Activated CD8-positive, alpha-beta memory T cell treated with anti-CD3 and anti-CD28 coated beads, Interleukin-2, amount 50 U/mL, for 48 hours (primary cell): Measurements from ENCODE around the gene AGAP1.

Experiments
- DNase-seq: peaks from one replicate; pipeline ENCODE4 v3.0.0-alpha.2; 2020

Gene AGAP1

DNA sequence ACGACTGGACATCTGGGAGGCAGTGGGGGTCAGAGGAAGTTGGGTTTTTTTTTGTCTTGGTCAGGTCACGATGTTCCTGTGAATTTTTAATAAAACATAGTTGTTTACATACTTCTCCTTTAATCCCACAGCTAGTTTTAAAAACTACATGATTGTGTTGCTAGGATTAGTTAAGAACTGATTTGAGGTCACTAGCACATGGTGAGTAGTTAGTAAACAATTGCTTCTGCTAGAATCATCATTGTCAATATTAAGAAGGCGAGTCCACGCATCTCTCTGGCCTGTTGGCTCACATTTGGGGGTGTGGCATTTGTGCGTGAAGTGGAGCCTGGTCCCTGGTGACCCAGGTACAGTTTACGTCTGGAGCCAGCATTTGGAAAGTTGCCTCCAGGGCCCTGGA is 59.4 kb downstream of the AGAP1 start:
- no peak for DNase-seq

GRCh38 chr2:235553696-235554100 is 59.9 kb downstream of the AGAP1 start:
- DNase-seq = no peak

DNA sequence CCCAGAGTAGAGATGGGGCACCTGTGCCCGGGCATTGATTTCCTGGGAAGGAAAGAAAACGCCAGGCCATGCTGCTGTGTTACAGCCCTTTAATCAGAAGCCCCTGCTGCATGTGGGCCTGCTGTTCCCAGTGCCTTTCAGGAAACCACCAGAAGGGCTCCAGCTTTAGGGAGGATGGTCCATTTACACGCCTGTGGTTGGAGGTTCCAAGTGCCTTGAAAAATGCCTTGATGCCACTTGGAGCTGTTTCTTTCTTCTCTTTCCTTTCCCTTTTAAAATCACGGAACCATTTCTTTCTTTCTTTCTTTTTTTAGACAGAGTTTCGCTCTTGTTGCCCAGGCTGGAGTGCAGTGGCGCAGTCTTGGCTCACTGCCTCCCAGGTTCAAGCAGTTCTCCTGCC is 60.5 kb downstream of the AGAP1 start:
- DNase-seq = no peak

GRCh38 chr2:235554936-235555335 is 61.1 kb downstream of the AGAP1 start:
- DNase-seq = no peak

DNA sequence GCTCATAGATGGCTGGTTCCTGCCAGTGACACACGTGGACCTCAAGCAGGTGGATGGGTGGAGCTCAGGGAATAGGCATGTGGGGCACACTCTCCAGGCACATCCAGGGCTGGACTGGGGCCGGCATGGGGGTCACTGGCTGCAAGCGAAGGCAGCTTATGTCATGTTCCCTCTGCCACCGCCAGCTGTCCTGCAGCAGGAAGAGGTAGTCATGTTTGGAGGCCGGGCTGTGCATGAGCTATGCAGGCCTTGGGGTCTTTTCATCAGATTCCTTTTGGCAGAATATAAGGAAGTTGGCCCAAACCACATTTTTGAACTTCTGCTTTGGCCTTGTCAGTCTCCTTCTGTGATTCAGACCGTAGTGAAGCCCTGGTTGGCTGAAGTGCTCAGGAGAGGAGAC is 61.5 kb downstream of the AGAP1 start:
- no peak for DNase-seq

GRCh38 chr2:235556086-235556485 is 62.2 kb downstream of the AGAP1 start:
- no peak for DNase-seq

- DNase-seq = no peak
These were observed 63.1 kb downstream of the AGAP1 start for GRCh38 chr2:235556901-235557300.

GRCh38 chr2:235557903-235558302 is 64.1 kb downstream of the AGAP1 start:
- DNase-seq = no peak

GRCh38 chr2:235558572-235558971 is 64.7 kb downstream of the AGAP1 start:
- no peak for DNase-seq

- DNase-seq = no peak
These were observed 66.5 kb downstream of the AGAP1 start for GRCh38 chr2:235560345-235560744.

DNA sequence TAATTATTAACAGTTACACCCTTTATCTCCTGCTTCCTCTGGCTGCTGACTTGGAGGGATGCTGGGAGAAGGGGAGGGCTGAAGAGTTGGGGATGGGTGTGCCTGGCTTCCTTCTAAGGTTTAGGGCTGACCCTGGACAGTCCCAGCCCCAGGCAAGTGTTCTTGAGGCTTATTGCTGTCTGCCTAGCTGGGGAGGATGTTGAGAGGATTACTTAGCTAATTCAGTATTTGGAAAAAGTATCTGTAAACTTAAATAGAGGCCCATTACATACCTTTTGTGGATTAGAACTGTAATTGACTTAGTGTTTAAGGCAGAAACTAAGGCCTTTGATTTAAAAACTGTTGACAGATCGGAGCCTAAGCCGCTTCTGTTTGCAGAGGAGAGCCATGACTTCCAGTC is 67.6 kb downstream of the AGAP1 start:
- no peak for DNase-seq

DNA sequence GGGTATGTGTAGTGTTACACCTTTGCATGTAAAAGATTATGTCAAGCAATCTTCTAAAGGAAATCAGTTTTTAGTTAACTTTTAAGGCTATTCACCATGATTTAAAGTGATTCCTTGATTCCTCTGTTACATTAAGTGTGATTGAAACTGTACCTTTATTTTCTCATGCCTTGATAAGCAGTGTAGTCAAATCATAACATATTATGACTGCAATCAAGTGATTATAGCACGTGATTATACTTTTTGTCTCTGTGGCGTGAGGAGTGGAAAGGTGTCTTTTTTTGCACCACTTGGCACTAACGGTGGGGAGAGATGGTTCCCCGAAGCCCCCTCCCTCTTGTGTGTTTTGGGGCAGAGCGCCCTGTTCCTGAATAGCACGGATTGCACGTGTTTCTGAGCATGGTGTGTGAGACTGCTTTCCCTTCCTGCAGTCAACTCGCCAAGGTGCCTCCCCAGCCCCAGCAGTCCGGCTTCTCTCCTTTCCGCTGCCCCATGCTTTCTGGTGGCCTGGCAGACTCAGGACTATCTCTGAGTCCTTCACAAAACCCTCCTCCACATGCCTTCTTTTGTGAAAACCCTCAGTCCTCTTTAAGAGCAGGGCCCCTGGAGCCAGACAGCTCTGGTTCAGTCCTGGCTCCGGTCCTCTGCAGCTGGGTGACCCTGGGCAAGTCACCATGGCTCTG is 68.4 kb downstream of the AGAP1 start:
- no peak for DNase-seq

DNA sequence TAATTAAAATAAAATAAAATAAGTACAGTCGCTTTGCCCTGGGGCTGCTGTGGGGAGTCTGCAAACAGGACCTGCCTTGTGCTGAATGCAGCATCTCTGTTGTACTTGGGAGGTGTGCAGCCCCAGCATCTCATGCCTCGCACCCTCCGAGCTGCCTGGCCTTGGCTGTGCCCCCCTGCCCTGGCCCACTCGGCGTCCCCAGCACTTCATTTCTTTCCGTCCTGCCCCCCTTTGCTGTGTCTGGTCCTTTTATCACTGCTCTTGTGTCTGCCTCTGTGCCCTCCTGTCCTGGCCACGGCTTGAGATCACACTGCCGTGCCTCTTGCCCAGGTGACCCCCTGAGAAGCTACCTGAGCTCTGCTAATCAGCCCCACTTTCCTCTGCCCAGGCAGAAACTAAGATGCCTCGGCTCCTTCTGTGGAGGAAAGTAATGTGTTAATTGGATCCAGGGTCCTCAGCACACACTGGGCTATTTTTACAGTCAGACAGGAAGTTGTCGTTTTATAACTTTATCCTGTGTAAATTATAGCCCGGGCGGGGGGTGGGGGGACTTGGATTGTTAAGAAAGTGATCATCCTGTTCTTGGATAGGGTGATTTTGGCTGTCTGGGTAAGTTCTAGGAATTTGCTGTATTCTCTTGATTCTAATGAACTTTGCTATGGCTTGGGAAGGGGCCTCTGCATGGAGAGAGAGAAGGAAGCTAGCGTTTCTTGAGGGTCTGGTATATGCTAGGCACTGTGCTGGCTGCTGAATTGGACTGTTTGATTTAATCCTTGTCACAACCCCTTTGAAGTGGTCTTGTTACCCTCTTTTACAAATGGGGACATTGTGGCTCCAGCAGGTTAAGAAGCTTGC is 69.4 kb downstream of the AGAP1 start:
- no peak for DNase-seq

DNA sequence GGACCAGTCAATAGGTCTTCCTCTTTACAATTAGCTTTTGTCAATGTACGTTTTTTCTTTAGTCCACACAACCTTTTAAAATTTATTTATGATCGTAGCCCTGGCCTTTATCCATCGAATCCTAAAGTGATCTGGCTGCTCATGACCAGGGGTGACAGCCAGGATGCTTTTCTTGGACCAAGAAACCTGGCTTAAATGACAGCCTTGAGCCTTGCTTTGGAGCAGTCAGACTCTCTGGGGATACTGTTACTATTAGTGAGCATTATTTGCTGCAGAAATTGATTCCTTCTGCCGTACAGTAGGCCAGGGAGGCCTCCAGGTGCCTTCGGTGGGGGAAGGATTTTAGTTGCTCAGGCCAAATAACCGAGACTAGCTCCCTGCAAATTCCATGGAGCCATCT is 70.2 kb downstream of the AGAP1 start:
- DNase-seq = no peak

- no peak for DNase-seq
These were observed 71.2 kb downstream of the AGAP1 start for GRCh38 chr2:235564884-235565530.

DNA sequence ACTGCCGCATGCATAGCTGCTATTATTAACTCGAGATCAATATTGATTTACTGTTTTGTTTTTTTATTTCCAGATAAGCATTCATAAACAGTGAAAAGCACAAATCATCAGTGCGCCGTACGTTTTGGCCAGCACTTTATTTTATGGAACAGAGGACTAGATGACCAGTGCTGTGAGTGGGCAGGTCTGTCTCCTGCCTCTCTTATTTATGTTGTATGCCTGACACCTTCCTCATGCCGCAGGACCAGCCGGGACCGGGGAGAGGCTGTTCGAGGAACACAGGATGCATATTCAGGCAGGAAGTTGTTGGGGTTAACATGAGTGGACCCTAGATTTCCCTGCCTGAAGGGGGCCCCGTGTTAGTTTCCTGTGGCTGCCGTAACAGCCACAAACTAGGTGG is 72.6 kb downstream of the AGAP1 start:
- DNase-seq = no peak

GRCh38 chr2:235566931-235567495 is 73.2 kb downstream of the AGAP1 start:
- DNase-seq = no peak

- DNase-seq = no peak
These were observed 74.0 kb downstream of the AGAP1 start for GRCh38 chr2:235567842-235568241.

DNA sequence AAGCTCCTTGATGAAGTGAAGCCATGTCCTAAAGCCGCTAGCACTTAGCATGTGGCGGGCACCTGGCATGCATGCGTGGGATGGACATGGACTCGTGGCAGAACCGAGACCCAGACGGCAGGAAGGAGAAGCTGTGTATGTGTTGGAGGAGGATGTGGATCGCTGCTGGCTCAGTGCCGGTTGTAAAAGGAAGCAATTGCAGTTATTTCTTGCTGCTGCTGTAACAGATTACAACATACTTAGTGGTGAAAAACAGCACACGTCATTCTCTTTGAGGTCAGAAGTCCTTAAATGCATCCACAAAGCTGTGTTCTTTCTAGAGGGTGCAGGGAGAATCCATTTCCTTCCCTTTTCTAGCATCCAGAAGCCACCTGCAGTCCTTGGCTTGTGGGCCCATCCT is 74.6 kb downstream of the AGAP1 start:
- no peak for DNase-seq

DNA sequence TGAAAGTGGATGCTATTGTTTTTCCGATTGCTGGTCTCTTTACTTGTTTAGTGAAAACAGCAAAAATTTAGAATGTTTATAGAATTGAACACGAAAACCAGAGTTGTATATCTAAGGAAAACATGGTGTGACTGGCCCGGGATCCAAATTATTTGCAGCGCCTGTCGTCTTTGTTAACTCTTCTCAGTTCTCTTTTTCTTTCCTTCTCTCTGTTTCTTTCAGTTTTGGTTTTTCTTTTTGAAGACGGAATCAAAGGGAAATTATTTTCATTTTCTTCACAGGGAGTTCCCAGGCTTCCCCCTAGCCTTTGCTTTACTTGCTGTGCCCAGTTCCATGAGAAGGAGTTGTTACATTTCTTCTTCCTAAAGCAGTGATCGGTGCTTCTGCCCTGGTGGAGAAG is 76.0 kb downstream of the AGAP1 start:
- DNase-seq = no peak

DNA sequence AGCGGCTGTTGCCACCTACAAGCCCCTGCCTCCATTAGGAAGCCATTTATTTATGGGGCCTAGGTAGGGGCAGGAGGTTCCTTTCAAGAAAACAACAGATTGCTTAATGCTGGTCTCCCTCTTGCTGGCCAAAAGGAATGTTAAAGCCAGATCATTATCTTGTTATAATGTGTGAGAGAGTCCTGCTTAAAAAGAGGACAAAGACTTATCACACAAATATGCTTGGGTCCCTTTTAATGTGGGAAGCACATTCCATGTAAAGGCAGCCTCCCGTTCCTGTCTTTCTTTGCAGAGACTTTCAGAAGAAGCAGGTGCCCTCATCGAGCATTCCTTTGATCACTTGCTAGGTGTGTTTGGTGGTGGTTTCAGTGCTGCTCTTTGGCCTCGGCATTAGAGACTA is 76.4 kb downstream of the AGAP1 start:
- no peak for DNase-seq

GRCh38 chr2:235570966-235571692 is 77.3 kb downstream of the AGAP1 start:
- no peak for DNase-seq

DNA sequence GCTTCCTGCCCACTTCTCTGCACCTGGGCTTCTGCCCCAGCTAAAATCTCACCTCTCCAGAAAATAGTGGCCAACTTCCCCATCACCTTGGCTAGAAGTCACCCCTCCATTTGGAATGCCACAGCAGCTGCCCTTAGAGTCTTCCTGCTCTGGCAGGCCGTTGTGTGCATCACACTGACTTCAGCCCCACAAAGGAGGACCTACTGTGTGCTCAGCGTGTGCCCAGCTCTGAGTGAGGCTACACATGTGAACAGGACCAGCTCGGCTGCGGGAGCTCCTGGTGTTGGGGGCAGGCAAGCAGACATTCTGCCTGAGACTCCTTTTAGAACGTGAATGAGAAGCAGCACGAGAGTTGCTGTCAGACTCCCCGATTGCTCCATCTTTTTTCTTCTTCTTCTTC is 78.7 kb downstream of the AGAP1 start:
- DNase-seq = no peak
